ENCODE measurements around the gene C1orf122. TPM values are rescaled to one million over a fixed set of nuclear protein-coding genes. Genes with fewer than 3 reads are reported as not detected.
"Not testable (repeated sequence)": the region's sequence is repeated elsewhere in the genome, so short reads cannot be mapped to it uniquely, and the experiment has no call there.

The C1orf122 gene
- total and polyA plus RNA-seq, 2 donors = 27.1 to 33.0 TPM

DNA sequence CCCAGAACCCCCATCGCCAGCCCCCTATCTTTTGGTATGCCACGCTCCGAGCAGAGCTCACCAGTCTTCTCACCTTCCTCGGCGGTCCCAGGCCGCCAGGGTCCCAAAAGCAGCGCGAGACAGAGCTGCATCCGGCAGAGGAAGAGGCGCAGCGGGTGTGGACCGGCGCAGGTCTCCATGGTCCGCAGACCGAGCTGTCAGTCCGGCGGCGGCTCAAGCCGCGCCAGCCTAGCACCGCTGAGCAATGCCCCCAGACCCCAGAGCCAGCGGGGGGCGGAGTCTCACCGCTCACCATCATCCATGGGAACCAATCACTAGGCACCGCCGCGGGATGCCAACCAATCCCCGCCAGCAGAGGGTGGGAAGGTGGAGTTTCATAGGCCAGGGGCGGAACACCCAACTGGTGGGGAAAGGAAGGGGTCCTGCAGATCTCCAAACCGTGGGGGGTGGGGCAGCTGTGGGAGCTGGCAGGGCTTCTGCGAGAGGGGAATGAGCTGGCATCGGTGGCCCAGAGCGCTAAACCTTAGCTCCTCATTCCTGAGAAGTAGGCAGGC is 42.6 kb upstream of the C1orf122 start, which contains the start of gene EPHA10:
Gene EPHA10 (minus strand): TSS at position 233 of the 554 bp plus-strand sequence. CDS start 54 bp downstream, at position 179.
- Histone ChIP-seq H3K4me3 (ENCODE audit: low read length in 2 of 2) (no peak within 1 kb of the TSS), H3K27me3 (ENCODE audit: control insufficient read depth in 2 of 2, insufficient read depth in 1 of 2, low read length in 1 of 2) (peaks cover 29 to 71% of the 10 kb centered on the region in 2 donors), H3K9me3 (ENCODE audit: control insufficient read depth in 2 of 2, insufficient read depth in 1 of 2, low read length in 1 of 2) (peaks cover 0 to 3% of the 10 kb centered on the region in 2 donors), H3K4me1 (ENCODE audit: control insufficient read depth in 2 of 2, insufficient read depth in 2 of 2, low read length in 2 of 2) (no peaks in the 10 kb centered on the region), H3K27ac (ENCODE audit: low read depth in 1 of 2, low read length in 1 of 2) (no peak within 1 kb of the TSS), H3K36me3 (ENCODE audit: control insufficient read depth in 2 of 2, insufficient read depth in 2 of 2, low read length in 1 of 2) (no peaks in the 10 kb centered on the region)
- DNase-seq (ENCODE audit: low read depth in 6 of 9, low spot score in 9 of 9) = no peak
- WGBS = 10% methylated on average over 33 of the region's 33 CpGs

DNA sequence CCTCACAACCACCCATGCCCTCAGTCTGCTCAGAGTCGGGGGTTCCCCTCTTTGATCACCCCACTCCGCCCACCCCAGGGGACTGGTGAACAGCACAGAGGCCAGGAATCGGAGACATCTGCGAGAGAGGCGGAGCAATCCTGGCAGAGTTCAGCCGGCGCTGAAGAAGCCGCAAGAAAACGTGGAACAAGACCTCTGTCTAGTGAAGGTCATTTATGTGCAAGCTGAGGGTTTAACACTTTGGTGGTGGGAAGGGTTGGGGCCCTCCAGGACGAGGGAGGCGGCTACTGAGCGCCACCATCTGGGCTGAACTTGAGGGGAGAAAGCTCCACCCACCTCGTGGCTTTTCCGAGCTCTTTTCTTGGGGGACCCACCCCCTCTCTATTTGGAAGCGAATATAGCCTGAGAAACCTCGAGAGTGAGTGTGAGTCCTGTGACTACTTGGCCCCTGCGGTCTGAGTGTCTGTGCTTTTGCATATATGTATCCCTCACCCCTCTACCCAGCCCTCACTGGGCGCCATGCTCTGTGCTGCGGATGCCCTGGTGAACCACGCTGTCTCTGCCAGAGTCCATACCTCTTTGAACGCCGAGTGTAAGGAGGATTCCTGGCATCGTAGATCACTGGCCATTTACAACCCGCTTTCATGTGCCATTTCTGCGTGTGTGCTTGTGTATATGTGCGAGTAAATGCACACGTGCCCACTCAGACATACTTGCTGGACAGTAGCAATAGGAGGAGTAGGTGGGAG is 41.5 kb upstream of the C1orf122 start:
- no peak for DNase-seq (ENCODE audit: low read depth in 6 of 9, low spot score in 9 of 9)
- 10% methylated on average over 27 of the region's 27 CpGs for WGBS
- Histone ChIP-seq H3K4me1 (ENCODE audit: control insufficient read depth in 2 of 2, insufficient read depth in 2 of 2, low read length in 2 of 2) (no peaks in the 10 kb centered on the region), H3K36me3 (ENCODE audit: control insufficient read depth in 2 of 2, insufficient read depth in 2 of 2, low read length in 1 of 2) (no peaks in the 10 kb centered on the region), H3K27ac (ENCODE audit: low read depth in 1 of 2, low read length in 1 of 2) (no peak overlapping the region), H3K27me3 (ENCODE audit: control insufficient read depth in 2 of 2, insufficient read depth in 1 of 2, low read length in 1 of 2) (peaks cover 29 to 69% of the 10 kb centered on the region in 2 donors), H3K9me3 (ENCODE audit: control insufficient read depth in 2 of 2, insufficient read depth in 1 of 2, low read length in 1 of 2) (peaks cover 0 to 3% of the 10 kb centered on the region in 2 donors), H3K4me3 (ENCODE audit: low read length in 2 of 2) (no peak overlapping the region)

DNA sequence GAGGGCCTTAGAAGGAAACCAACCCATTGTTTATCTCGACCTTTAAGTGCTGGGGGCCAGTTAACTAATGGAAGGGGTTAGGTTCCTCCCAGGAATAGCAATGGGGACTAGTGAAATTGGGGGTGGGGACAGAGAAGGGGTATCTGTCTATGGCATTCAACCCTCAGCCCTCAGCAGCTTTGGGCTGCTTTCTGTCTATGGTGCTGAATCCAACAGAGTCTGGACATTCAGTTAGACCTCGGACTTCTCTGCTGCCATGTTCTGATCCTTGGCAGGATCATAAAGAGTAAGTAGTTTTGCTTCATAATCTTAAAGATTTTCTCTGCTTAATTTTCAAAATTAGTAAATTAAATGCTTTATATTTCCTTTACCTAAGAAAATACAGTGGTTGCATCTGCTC is 40.1 kb upstream of the C1orf122 start:
- WGBS = 9% methylated on average over 2 of the region's 2 CpGs
- no peak for DNase-seq (ENCODE audit: low read depth in 6 of 9, low spot score in 9 of 9)
- H3K9me3 ChIP-seq (ENCODE audit: control insufficient read depth in 2 of 2, insufficient read depth in 1 of 2, low read length in 1 of 2) = peaks cover 0 to 3% of the 10 kb centered on the region in 2 donors
- H3K36me3 ChIP-seq (ENCODE audit: control insufficient read depth in 2 of 2, insufficient read depth in 2 of 2, low read length in 1 of 2) = no peaks in the 10 kb centered on the region
- H3K4me3 ChIP-seq (ENCODE audit: low read length in 2 of 2) = no peak overlapping the region
- H3K27me3 ChIP-seq (ENCODE audit: control insufficient read depth in 2 of 2, insufficient read depth in 1 of 2, low read length in 1 of 2) = peaks cover 24 to 56% of the 10 kb centered on the region in 2 donors
- no peaks in the 10 kb centered on the region for H3K4me1 ChIP-seq (ENCODE audit: control insufficient read depth in 2 of 2, insufficient read depth in 2 of 2, low read length in 2 of 2)
- H3K27ac ChIP-seq (ENCODE audit: low read depth in 1 of 2, low read length in 1 of 2) = no peak overlapping the region

DNA sequence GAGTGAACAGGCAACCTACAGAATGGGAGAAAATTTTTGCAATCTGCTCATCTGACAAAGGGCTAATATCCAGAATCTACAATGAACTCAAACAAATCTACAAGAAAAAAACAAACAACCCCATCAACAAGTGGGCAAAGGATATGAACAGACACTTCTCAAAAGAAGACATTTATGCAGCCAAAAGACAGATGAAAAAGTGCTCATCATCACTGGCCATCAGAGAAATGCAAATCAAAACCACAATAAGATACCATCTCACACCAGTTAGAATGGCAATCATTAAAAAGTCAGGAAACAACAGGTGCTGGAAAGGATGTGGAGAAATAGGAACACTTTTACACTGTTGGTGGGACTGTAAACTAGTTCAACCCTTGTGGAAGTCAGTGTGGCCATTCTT is 36.1 kb upstream of the C1orf122 start:
- H3K9me3 ChIP-seq (ENCODE audit: control insufficient read depth in 2 of 2, insufficient read depth in 1 of 2, low read length in 1 of 2); DNase-seq (ENCODE audit: low read depth in 6 of 9, low spot score in 9 of 9); H3K4me1 ChIP-seq (ENCODE audit: control insufficient read depth in 2 of 2, insufficient read depth in 2 of 2, low read length in 2 of 2); H3K4me3 ChIP-seq (ENCODE audit: low read length in 2 of 2); H3K27ac ChIP-seq (ENCODE audit: low read depth in 1 of 2, low read length in 1 of 2); H3K36me3 ChIP-seq (ENCODE audit: control insufficient read depth in 2 of 2, insufficient read depth in 2 of 2, low read length in 1 of 2): not testable (repeated sequence)
- H3K27me3 ChIP-seq (ENCODE audit: control insufficient read depth in 2 of 2, insufficient read depth in 1 of 2, low read length in 1 of 2) = peaks cover 0 to 17% of the 10 kb centered on the region in 2 donors

DNA sequence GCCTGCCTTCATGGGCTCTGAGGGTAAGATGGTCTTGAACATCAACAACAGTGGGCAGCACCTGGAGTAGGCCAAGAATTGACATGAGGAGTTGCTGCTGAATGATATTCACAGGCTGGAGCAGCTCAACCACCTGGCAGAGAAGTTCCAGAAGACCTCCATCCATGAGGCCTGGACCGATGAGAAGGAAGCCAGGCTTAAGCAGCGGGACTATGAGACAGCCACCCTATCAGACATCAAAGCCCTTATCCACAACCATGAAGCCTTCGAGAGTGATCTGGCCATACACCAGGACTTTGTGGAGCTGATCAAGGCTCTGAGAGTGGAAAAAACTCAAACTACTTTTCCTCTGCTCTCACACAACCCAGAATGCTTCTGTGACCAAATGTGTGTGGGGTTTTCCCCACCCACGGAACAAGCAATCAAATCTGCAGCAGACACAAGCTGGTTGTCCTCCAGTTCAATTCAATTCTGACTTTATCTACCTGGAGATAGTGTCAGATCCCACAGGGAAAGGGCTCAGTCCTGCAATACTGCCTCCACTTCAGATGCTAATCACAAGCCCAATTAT is 30.6 kb upstream of the C1orf122 start:
- no peaks in the 10 kb centered on the region for H3K36me3 ChIP-seq (ENCODE audit: control insufficient read depth in 2 of 2, insufficient read depth in 2 of 2, low read length in 1 of 2)
- H3K4me3 ChIP-seq (ENCODE audit: low read length in 2 of 2) = no peak overlapping the region
- H3K9me3 ChIP-seq (ENCODE audit: control insufficient read depth in 2 of 2, insufficient read depth in 1 of 2, low read length in 1 of 2) = no peaks in the 10 kb centered on the region
- no peak overlapping the region for H3K27ac ChIP-seq (ENCODE audit: low read depth in 1 of 2, low read length in 1 of 2)
- 82% methylated on average over 4 of the region's 4 CpGs for WGBS
- no peak for DNase-seq (ENCODE audit: low read depth in 6 of 9, low spot score in 9 of 9)
- H3K27me3 ChIP-seq (ENCODE audit: control insufficient read depth in 2 of 2, insufficient read depth in 1 of 2, low read length in 1 of 2) = no peaks in the 10 kb centered on the region
- no peaks in the 10 kb centered on the region for H3K4me1 ChIP-seq (ENCODE audit: control insufficient read depth in 2 of 2, insufficient read depth in 2 of 2, low read length in 2 of 2)

DNA sequence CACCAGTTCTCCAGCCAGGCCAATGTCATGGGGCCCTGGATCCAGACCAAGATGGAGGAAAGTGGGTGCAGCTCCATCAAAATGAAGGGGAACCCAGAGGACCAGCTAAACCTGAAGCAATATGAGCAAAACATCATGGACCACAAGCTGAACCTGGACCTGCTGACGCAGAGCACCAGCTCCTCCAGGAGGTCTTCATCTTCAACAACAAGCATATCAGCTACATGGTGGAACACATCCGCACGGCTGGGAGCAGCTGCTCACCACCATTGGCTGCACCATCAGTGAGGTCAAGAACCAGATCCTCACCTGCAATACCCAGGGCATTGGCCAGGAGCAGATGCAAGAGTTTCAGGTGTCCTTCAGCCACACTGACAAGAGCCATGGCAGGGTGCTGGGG is 28.9 kb upstream of the C1orf122 start:
- WGBS = 90% methylated on average over 3 of the region's 3 CpGs

DNA sequence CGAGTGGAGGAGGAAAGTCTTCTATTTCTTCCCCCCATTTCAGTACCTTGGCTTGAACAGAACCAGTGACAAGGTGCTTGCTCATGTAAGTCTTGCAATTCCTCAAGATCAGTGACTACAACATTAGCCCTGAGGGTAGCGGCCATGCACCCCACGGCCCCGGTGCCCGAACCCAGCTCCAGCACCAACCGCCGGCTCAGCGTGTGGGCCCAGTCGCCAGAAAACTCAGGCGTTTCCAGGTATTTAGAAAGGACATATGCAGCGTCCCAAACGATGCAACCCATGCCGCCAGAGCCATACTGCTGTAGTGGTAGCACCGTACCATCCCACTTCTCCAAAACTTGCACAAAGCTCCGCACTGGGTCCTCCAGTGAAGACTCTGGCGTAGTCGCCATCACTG is 25.1 kb upstream of the C1orf122 start:
- WGBS = 88% methylated on average over 17 of the region's 17 CpGs
- no peak for DNase-seq (ENCODE audit: low read depth in 6 of 9, low spot score in 9 of 9)

More for the DNA sequence above, 28.9 kb upstream of the C1orf122 start:
- H3K27me3 ChIP-seq (ENCODE audit: control insufficient read depth in 2 of 2, insufficient read depth in 1 of 2, low read length in 1 of 2) = no peaks in the 10 kb centered on the region
- H3K36me3 ChIP-seq (ENCODE audit: control insufficient read depth in 2 of 2, insufficient read depth in 2 of 2, low read length in 1 of 2) = no peaks in the 10 kb centered on the region
- no peak overlapping the region for H3K4me3 ChIP-seq (ENCODE audit: low read length in 2 of 2)
- no peak overlapping the region for H3K27ac ChIP-seq (ENCODE audit: low read depth in 1 of 2, low read length in 1 of 2)
- no peaks in the 10 kb centered on the region for H3K4me1 ChIP-seq (ENCODE audit: control insufficient read depth in 2 of 2, insufficient read depth in 2 of 2, low read length in 2 of 2)
- DNase-seq (ENCODE audit: low read depth in 6 of 9, low spot score in 9 of 9) = no peak
- H3K9me3 ChIP-seq (ENCODE audit: control insufficient read depth in 2 of 2, insufficient read depth in 1 of 2, low read length in 1 of 2) = no peaks in the 10 kb centered on the region

DNA sequence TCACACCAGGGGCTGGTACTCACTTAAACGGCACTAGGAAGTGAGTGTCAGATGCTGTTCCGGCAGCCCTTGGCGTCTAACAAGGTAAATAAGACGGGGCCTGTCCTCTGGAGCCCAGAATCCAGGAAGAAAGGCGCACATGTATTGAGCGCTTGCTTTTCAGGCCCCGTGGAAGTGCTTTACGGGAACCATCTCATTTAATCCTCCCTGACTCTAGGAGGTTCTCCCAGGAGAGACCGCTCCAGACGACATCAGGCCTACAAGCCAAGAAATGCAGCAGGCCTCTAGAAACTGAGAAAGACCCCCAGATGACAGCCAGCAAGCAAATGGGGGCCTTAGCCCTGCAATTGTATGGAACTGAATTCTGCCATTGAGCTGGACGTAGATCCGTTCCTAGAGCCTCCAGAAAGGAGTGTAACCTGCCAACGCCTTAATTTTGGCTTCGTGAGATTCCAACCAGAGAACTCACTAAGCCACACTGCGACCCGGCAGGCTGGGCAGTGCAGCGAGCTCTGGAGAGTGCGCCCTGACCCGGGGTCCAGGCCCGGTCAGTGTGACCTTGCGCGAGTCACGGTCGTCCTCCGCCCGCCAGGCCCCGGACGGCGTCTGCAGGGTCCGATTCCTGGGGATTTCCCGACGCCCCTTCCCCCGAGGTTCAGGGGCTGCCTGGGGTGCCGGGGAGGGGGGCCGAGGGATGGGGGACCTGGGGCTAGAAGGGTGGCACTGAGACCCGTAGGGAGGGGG is 14.5 kb upstream of the C1orf122 start:
- 40% methylated on average over 36 of the region's 36 CpGs for WGBS
- Histone ChIP-seq H3K27me3 (ENCODE audit: control insufficient read depth in 2 of 2, insufficient read depth in 1 of 2, low read length in 1 of 2) (peaks cover 33 to 55% of the 10 kb centered on the region in 2 donors), H3K4me1 (ENCODE audit: control insufficient read depth in 2 of 2, insufficient read depth in 2 of 2, low read length in 2 of 2) (no peaks in the 10 kb centered on the region), H3K36me3 (ENCODE audit: control insufficient read depth in 2 of 2, insufficient read depth in 2 of 2, low read length in 1 of 2) (no peaks in the 10 kb centered on the region), H3K4me3 (ENCODE audit: low read length in 2 of 2) (no peak overlapping the region), H3K9me3 (ENCODE audit: control insufficient read depth in 2 of 2, insufficient read depth in 1 of 2, low read length in 1 of 2) (no peaks in the 10 kb centered on the region), H3K27ac (ENCODE audit: low read depth in 1 of 2, low read length in 1 of 2) (no peak overlapping the region)
- DNase-seq (ENCODE audit: low read depth in 6 of 9, low spot score in 9 of 9) = no peak

More for the DNA sequence above, 25.1 kb upstream of the C1orf122 start:
- no peak overlapping the region for H3K27ac ChIP-seq (ENCODE audit: low read depth in 1 of 2, low read length in 1 of 2)
- H3K4me1 ChIP-seq (ENCODE audit: control insufficient read depth in 2 of 2, insufficient read depth in 2 of 2, low read length in 2 of 2) = no peaks in the 10 kb centered on the region
- H3K4me3 ChIP-seq (ENCODE audit: low read length in 2 of 2) = no peak overlapping the region
- H3K36me3 ChIP-seq (ENCODE audit: control insufficient read depth in 2 of 2, insufficient read depth in 2 of 2, low read length in 1 of 2) = no peaks in the 10 kb centered on the region
- H3K27me3 ChIP-seq (ENCODE audit: control insufficient read depth in 2 of 2, insufficient read depth in 1 of 2, low read length in 1 of 2) = no peaks in the 10 kb centered on the region
- no peaks in the 10 kb centered on the region for H3K9me3 ChIP-seq (ENCODE audit: control insufficient read depth in 2 of 2, insufficient read depth in 1 of 2, low read length in 1 of 2)
